ENCODE results near the gene TRIM15.

Gene TRIM15

DNA sequence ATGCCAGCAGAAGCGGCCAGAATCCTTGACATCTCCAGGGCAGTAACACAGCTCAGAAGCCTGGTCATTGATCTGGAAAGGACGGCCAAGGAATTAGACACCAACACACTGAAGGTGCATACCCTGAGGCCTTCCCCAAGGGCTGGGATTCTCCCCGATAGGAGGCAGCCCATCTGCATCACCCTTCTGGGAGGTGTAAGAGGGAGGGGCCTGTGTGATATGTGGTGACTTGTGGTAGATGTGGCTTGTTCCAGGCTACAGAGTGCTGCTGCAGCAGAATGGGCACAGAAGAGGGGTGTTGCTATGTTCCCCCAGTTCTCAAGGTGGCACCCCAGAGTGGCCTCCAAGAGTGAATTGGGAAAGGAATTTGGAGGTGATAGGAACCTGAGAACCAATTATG lies 16.2 kb upstream of the TRIM15 start:
- DNase-seq: no peak

DNA sequence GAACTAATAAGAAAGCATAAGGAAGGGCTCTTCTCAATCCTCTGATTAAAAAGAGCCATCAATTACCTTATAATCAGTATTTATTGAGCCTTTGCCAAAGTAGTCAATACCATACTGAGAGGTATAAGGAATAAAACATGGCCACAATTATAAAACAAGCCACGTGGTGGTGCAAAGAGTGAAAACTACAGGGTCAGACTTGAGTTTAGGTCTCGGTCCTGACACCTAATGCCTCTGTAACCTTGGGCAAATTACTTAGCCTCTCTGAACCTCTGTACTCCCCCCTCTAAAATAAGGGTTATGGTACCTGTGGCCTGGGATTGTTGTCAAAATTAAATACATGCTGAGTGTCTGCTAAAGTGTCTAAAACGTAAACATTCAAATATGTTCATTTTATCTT lies 14.1 kb upstream of the TRIM15 start:
- DNase-seq: no peak

DNA sequence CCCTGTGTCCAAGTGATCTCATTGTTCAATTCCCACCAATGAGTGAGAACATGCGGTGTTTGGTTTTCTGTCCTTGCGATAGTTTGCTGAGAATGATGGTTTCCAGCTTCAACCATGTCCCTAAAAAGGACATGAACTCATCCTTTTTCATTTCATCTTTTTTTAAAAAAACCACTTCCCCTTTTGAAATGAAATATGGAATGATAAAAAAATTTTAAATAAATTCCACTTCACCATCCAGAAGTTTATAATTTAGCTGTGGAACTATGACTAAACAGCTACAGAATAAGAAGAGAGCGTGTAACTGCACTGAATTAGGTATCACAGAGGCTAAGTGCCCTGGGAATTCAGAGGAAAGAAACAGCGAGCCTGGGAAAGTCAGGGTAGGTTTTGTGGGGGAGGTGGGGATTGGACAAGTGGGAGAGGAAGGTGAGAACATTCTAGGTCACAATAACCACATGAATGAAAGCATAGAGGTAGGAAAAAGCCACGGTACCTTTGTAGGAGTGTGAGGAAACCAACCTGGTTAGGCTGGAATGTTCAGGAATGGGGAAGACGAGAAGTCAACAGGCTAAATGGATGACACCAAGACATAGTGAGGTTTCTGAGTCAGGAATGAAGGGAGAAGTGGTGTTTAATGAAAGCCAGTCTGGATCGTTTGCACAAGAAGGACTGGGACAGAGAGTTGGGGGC lies 13.3 kb upstream of the TRIM15 start:
- DNase-seq: no peak

DNA sequence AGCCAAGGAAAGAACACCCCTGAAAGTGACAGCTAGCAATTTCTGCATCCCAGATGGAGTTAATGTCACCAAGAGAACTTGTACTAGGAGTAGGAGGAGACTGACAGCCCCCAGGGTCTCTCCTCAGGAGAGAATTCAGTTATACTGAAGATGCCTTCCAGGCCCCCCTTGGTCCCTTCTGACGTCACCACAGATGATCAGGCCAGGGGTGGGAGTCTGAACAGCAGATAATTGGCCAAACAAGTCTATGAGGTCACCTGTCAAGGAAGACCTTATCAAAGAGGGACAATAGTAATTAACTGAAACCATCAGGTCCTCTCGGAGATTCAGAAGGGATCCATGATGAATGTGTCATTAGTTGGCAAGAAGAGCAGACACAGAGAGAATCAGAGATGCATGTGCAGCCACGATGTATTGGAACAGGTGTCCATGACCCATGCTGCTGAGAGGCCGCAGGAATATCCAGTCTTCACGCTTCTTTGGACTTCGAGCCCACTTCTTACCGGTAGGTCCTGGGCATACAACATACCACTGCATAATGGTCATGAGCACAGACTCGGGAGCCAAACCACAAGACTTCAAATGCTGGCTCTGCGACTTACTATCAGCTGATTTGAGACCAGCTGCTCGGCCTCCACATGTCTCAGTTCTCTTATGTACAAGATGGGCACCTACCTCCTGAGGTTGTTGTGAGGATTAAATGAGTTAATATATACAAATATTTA lies 12.5 kb upstream of the TRIM15 start:
- DNase-seq: no peak

DNA sequence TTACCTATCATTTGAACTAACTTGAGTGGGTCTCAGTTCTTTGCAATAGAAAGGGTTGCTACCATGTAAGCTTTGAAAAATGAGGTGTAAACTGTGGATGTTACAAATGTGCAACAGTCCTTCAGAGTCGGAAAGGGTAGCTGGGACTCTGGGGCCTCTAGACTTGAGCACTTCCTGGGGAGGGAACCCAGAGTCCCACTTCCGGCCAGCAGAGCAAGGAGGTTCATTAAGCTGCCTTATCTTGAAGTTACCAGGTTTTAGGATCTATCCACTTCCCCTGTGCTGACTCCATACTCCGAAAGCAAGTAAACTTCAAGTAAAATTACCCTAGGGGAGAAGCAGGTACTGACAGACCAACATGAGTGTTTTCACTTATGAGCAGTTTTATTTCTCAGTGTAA lies 11.8 kb upstream of the TRIM15 start:
- no peak for DNase-seq

DNA sequence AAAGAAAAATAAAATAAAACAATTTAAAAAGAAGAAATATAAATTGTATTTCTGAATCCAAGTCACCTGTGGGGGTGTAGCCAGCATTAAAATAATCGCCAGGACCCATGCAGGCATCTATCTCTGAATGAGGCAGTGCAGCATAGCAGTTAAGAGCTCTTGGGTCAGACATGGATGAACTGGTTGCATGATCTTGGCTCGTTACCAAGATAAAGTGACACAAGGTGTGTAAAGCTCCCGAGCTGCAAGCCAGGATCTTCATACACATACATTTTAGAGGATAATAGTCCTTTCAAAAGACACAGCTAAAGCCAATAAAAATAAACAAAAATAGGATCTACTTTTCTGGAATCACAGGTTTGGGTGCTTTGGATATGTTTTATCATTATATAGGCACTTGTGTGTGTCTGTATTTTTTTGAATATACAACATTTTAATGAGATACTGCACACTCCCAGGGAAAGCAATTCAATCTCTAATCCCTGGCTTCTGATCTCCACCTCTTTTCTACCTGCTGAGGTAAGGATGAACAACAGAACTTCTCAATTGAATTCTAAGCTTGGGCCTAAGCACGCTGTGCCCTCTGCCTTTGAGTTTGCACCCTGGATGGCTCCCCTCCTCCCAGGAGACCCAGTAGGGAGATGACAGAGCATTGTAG lies 11.2 kb upstream of the TRIM15 start:
- no peak for DNase-seq

DNA sequence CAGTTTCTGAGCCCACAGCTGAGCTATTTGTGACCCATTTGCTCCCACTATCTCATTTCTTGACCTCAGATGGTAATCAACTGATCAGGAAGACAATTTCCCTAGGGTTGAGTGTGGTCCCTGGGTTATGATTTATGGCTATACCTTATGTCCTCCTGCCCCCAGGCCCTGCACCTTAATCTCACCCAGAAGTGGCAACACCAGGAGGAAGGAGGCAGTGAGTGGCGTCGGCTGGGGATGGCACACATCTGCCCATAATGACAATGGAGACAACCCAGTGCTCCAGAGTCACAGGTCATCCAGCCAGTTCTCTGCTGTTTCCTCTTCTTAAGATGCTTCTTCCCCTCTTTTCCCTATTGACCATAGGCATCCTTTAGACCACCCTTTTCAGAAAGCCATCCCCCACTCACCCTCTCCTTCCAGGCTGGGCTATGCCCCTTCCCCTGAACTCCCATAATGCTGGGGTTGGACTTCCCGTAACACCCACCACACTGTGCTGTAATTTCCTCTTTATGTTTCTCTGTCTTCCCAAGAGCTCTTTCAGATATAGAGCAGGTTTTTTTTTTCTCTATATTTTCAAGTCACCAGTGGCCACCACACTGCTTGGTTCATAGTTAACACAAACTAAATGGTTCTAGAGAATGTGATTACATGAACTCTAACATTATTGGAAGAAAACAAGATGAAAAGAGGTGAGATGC lies 10.3 kb upstream of the TRIM15 start:
- DNase-seq: no peak

DNA sequence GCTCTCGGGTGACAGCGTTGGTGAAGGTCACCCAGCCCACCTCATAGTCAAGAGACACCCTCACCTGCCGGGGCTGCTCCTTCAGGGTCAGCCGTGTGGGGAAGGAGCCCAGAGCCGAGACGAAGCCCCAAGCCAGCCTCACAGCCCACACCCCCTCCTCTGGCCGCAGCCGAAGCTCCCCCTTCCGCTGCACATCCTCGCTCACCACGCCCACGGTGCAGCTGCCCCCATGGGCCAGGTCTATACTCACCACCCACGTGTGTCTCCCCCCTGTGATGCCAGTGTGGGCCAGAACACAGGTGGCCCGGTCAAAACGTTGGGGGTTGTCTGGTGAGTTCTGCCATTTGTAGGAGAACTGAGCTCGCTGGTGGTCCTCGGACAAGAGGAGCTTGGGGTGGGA lies 9.3 kb upstream of the TRIM15 start:
- no peak for DNase-seq

DNA sequence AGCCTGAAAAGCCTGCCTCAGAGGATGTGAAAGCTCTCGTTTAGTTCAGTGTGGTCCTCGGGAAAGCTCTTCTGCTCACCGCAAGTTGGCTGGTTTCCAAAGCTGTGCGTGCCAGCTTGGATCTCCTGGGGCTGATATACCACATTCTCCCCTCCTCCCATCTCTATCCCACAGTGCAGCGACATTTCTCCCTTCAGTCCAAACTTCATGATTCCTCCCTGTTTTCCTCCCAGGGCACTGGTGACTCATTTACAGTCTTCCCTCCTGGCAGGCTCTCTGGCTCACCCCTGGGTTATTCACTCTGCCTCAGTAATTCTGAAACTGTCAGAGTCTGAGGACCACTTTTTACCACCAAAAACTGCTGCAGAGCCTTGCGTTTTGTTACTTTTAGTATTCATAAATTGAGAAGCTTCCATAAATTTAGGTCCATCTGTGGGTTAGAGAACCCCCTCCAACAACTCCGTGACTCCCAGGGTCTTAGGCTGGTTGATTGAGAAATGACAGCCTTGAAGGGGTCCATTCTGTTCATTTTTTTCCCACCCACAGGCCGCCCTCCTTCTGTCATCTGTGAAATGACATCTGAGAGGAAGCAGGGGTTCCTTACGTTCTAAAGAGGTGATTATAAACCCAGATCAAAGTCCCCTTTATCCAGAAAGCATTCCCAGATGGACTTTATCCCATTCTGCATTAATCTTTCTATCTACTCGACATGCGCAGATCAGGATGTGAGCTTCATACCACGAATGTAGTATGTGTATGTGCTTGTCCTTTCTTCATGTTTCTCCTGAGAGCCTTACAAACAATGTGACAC lies 8.4 kb upstream of the TRIM15 start:
- no peak for DNase-seq

DNA sequence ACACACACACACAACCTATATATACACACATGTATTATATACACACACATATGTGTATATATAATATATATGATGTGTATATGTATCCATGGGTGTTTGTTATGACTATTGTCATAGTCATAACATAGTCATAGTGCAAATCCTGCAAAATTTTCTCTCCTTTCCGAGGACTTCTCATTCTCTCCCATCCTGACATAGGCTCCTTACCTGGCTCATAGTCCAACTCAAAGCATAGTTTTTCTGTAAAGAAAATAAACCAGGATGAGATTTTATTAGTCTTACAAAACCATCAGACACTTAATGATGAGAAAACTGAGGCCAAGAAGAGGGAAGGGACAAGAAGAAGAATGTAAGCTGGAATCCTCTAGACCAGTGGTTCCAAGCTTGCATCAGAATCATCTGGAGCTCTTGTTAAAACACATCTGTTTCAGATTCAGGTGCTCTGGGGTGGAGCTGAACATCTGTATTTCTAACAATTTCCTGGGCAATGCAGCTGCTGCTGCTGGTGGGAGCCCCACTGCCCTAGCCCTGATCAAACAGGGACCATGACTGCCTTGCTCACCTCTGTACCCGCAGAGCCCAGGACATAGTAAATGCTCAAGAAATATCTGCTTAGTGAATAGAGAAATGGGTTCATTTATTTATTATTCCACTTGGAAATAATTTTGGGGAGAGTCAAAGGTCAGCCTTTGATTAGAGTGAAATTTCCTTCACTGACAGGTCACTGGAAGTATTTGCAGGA lies 7.7 kb upstream of the TRIM15 start:
- DNase-seq: no peak

DNA sequence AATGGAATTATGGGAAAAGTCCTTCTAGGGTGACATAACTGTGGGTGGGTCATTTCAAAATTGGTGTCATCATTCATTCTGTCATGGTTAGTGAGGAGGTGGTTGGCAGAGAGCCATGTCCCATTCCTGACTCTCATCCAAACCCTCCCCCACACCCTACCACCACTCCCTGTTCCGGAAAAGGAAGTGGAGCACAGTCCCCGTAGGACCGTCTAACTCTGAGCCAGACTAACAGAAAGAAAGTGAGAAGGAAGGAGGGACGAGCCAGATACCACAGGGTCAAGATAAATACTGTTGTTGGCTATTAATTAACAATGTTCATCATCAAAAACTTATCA lies 7.1 kb upstream of the TRIM15 start:
- no peak for DNase-seq

DNA sequence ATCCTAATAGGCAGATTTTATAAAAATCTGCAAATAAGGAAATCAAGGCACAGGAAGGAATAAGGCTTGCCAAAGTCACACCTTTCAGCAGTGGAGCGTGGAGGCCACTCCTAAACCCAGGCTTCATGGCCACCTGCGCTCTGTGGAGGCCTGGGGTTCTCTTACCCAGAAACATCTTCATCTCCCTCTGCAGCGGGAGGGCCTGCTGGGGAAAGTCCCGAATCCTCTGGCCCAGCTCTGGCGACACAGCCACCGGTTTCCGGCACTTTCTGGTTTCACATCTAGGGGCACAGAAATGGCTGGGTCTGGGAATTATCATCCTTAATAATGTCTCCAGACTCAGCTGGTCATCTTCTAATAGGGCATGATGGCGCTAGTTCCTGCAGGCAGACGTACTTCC lies 6.6 kb upstream of the TRIM15 start:
- DNase-seq: no peak

DNA sequence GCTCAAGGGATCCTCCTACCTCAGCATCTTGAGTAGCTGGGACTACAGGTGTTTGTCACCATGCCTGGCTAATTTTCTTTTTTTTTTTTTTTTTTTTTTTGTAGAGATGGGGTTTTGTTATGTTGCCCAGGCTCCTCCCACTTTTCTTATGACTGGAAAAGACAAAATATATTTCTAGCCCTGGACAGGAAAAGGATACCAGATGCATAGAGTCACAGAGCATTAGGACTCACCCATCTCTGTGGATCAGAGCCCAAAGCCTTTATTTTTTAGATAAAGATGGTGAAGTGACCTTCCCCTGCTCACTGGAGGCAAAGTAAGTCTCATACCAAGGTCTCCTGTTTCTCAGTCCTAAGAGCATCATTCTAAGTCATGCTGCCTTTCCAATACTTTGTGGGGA lies 5.8 kb upstream of the TRIM15 start:
- no peak for DNase-seq

DNA sequence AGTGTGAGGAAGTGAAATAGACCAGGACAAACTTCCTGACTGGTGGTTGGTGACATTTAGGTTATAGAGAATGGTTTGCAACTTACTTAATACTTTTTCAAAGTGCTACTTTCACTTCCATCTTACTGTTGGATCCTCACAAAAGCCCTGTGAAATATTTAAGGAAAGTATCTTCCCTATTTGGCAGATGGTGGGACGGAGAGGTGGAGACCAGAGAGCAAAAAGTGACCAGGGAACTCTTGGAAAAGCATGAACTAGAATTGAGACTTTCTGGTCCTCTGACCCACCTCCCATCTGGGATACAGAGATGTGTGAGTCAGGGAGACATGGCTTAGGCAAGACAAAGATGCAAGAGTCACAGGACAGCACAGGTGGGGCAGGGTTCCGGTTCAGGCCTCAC lies 5.3 kb upstream of the TRIM15 start:
- no peak for DNase-seq

DNA sequence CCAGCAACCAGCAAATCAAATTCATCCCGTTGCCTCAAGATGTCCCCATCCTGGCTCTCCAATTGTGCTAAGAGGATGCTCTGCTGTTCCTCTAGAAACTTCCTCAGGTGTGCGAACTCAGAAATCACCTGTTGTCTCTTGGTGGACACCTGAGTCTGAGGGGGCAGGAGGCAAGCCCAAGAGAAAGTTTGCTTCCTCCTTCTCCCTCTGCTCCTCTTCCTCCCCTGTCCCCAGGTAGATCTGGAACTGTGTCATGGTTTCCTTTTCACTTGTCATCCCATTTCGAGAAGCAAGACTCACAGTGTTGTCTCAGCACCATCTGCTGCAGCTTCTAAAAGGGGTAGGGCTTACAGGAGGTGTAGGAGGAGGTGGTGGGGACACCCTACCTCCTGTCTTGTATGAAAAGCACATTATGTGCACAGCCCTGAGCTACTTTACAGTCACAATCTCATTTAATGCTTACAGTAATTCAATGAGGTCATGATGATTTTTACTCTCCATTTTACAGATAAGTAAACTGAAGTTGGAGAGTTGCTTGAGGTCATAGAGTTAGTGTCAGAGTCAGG lies 4.8 kb upstream of the TRIM15 start:
- DNase-seq: no peak

DNA sequence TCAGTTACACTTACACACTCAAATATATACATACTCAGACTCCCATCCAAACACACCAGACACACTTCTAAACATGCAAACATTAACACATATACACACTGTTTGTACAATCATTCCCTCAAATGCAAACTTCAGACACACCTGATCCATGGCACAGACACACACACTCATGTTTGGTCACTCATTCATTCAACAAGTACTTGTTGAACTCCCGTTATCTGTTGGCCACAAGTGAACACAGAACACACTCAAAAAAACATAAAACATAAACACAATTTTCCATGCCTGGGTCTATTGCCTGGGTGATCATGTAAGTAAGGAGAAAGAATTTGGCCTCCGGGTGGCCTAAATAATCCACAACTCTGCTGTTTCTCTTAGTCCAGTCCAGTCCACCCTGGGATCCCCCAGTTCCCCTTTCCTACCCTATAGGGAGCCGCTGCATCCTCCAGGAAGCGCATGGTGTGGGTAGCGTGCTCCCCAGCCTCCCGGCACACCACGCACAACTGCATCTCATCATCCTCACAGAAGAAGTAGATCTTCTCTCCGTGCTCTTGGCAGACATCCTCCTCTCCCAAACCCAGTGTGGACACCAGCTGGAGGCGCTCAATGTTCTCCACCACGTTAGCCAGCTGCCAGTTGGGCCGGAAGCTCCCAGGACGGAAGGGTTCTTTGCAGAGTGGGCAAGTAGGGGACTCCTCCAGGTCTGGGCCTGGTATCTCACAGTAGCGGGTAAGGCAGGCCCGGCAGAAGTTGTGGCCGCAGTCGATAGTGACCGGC lies 3.1 kb upstream of the TRIM15 start:
- no peak for DNase-seq

DNA sequence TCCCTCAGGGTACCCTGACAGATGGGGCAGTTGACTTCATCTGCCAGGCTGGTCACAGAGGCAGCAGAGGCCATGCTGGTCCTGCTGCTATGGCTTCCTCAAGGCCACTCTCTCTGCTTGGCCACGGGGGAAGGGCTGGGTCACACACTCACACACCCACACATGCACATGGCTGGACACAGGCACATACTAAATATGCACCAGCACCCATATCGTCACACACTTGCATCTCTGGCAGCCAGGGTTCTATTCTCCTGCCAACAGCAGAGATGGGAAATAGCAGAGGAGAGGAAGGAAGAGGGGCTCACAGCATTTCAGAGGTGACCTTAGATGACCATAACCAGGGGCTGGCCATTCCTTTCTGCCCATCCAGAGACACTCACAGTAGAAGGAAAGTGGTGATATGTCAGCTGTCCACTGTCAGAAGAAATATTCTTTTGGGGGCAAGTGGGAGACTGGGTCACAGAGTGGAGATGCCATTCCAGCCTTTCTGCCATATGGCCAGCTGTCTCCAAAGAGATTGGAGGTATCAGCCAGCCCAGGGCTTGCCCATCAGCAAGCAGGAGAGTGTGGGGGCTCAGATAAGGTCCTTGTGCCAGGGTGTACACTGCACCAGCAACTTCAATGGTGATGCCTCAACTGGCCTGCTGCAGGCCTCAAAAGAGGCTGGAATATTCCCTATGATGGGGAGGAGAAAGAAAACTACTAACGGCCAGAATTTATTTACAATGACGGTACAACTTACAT lies 2.4 kb upstream of the TRIM15 start, which contains the start of gene TRIM10:
Gene TRIM10 (minus strand): TSS at position 427 of the 747 bp plus-strand sequence. CDS start 353 bp downstream, at position 74.
- DNase-seq: no peak

DNA sequence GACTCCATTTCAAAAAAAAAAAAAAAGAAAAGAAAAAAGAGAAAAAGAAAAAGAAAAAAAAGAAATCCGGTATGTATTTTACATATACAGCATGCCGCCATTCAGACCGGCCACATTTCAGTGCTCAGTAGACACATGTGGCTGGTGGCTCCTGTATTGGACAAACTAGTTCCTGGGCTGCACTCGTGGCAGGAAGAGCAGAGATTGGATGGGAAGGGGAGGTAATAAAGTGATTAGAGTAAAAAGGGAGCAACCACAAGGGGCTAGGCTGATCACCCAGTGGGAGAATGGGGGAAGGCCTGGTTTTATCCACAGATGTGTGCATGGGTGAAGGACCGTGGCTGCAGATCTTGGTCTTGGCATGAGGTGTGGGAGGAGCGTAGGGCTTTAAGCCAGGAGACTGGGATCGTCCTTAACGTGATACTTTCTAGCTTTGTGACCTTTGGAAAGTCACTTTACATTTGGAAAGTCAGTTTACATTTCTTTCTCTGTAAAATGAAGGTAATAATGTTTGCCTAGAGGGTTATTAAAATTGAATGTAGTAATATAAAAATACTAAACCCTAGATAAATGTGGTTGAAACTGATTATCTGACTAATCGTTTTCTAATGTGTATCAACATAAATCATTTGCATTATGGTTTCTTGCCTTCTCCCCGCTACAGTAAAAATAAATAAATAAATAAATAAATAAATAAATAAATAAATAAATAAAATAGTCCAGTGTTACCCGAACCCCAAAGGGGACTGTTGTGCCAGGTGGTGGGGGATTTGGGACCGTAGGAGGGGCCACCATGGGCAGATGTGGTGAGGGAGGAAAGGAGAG lies 869 bp upstream of the TRIM15 start:
- DNase-seq: no peak
